HG02870 (cell line): ENCODE results near the gene RPL29.

ENCODE experiments used
- ATAC-seq: cut with Tn5 transposase; IDR thresholded peaks from one replicate; pipeline ENCODE4 v1.9.1; 2021; ENCODE audit warnings: mild to moderate bottlenecking, moderate library complexity; ENCODE audit not compliant: unreplicated experiment

RPL29 gene

GRCh38 chr3:52026041-52026440, 30.3 kb upstream of the RPL29 start:
- ATAC-seq = no peak

- ATAC-seq = no peak
Observed at GRCh38 chr3:52025453-52025852, 29.8 kb upstream of the RPL29 start.

GRCh38 chr3:52024765-52025452, 29.2 kb upstream of the RPL29 start:
- ATAC-seq = no peak

DNA sequence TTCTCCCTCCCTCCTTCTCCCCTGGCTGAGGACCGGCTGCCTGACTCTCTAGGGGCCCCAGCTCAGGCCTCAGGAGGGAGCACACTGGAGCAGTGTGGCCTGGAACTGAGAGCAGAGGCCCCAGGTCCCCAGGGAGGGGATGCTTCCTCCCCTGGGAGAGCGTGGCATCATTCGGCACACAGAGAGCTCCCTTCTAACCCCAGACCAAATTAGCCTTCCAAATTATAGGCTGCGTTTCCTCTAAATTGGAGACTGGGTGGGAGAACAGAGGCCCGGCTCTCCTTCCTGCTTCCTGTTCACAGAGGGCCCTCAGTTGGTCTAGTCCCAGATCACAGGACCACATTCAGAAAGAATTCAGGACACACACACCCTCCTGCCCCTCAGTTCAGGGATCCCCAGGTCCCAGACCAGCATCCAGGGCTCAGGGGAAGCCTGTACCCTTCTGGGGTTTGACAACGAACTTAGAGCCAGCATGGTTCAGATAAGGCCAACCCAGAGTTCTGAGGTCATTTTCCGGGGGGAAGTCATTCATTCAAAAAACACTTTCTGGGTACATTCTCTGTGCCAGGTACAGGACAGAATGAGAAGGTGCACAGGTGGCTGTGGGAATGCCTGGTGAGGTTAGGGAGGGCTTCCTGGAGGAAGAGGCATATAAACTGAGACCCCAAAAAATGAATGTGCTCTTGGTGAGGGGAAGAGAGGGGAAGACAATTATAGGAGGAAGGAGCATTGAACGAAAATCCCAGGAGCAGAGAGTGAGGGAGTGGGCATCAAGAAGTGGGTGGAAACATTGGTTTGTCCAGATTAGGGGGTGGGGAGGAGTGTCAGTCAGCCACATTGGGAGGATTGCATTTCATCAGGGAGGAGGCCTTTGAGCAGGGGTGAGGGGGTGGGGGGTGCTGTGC, 28.4 kb upstream of the RPL29 start:
- no peak for ATAC-seq

GRCh38 chr3:52023101-52023770, 27.5 kb upstream of the RPL29 start:
- ATAC-seq = no peak

DNA sequence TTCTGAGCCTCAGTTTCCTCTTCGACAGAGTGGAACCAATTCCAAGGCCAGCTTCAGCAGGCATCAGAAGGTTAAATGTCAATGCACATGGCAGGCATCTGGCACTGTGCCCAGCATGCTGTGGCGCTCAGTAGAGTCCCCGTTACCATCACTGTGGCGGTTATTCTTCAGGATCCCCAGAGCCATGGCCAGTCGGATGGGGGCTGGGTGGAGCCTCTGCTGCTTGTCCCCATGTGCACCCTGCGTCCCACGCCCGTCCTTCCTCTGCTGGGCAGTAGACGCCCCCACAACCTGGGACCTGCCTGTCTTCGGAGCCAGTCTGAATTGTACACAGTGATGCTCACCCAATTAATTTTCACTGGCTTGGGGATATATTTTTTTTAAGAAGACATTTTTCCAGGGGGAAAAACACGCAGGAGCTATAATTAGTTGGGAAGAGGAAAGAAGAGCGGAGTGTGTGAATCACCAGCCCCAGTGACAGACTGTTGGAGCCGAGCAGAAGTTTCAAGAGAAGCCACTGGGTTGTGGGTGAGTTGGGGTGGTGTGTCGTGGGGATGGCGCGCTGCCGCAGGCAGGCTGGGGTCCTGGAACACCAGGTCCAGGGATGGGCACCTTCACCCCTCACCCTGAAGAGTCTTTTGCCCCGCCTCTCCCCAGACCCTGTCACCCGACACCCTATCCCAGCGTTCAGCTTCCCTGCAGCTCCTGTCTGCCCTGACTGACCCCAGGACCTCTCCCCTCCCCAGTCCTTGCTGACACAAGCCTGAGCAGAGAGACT, 26.8 kb upstream of the RPL29 start:
- ATAC-seq = no peak

DNA sequence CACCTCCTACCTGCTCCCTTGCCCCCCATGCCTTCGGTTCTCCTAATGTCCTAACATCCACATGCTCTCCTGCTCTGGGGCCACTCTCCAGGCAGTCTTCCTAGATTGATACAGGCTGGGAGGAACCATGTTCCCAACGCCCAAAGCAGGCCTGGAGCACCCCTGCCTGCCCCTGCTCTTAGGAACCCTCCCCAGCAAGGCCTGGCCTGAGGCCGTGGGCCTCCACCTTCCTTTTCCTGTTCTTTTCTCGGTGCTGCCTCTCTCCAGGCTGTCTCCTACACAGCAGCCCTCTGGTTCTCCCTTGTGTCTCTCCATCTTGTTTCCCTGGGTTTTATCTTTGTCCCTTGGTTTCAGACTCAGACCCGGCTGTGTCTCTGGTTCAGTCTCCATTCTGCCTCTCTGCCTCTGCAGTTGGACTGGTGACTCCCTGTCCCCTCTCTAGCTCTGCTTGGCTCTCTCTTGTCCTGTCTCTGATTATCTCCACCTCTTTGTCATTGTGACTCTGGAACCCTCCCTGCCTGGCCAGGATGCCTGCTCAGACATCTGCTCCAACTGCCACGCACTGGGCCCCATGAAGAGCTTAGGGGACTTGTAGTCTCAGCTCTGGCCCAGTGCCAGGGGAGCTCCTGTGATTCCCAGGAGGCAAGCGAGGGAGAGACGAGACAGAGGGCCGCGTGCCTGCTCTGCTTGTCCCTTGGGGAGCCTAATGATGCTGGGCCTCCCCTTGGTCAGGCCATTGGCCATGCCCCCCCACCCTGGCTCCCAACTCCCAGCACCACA, 26.0 kb upstream of the RPL29 start:
- ATAC-seq = no peak

GRCh38 chr3:52020796-52021195, 25.1 kb upstream of the RPL29 start:
- ATAC-seq = no peak

DNA sequence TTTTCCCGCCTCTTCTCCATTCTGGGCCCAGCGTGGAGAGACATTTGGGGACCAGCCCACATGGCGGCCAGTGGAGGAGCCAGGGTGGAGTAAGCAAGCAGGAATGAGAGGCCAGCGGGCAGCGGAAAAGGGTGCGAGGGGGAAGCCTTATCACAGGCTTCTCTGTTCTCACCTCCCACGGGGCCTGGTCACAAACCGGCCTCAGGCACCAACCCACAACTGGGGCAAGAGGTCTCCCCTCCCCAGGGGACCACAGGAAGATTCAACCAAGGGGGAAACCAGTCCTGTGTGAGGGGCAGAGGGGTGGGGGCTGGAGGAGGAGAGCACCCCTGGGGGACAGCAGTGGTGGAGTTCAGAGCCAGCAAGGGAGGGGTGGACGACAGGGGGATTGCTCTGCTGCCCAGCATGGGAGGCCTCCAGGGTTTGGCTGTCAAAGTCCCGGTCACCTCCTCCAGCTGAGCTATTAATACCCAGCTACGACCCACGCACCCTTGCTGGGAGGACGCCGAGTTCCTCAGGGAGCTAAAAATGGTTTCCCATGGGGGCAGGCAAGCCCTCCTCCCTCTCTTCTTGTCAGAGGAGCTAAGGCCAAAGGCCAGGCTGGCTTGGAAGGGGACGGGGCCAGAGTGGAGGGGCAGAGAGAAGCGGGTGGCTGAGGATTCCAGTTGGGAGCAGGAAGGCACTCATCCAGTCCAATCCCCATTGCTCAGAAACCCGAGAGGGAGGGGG, 23.8 kb upstream of the RPL29 start:
- ATAC-seq = no peak

- no peak for ATAC-seq
Observed at GRCh38 chr3:52018319-52019000, 22.8 kb upstream of the RPL29 start.

- ATAC-seq = no peak
Observed at GRCh38 chr3:52017586-52017985, 21.9 kb upstream of the RPL29 start.

- no peak for ATAC-seq
Observed at GRCh38 chr3:52015438-52016228, 19.9 kb upstream of the RPL29 start.

DNA sequence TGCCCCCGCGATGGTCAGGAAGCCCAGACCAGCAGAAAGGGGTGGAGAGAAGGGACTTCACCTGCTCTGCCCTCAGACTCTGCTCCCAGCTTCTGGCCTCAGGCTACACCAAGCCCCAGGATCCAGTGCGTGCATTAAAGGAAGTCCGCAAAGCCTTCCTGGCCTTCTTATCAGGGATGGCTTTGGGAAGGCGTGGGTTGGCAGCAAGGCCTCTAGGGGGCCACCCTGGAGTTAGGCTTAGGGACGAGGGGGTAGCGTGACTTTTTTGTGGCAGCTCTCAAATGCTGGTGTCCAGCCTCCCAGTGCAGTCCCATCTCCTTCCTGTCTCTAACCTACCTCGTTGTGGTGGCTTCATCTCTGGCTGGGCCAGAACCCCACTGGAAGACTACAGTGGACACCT, 18.9 kb upstream of the RPL29 start:
- no peak for ATAC-seq

- no peak for ATAC-seq
Observed at GRCh38 chr3:52013802-52014598, 18.3 kb upstream of the RPL29 start.

DNA sequence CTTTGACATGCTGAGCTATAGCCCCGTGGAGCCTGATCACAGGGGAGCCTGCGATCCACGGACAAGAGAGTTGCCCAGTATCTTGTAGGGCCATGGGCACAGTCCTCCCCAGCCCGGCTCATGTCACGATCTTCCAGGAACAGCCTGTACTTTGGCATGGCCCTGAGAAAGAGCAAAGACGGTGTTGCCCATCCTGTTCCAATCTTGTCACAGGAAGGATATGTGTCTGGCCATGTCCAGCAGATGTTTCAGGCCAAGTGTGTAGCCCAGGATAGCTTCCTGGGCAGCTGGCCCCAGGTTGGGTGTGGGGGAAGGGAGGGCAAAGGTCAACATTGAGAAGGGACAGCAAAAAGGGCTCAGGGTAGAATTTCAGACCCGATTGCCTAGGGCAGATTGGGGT, 17.0 kb upstream of the RPL29 start:
- ATAC-seq = no peak

GRCh38 chr3:52010431-52010830, 14.7 kb upstream of the RPL29 start:
- ATAC-seq = no peak

GRCh38 chr3:52007291-52007690, 11.6 kb upstream of the RPL29 start:
- no peak for ATAC-seq

DNA sequence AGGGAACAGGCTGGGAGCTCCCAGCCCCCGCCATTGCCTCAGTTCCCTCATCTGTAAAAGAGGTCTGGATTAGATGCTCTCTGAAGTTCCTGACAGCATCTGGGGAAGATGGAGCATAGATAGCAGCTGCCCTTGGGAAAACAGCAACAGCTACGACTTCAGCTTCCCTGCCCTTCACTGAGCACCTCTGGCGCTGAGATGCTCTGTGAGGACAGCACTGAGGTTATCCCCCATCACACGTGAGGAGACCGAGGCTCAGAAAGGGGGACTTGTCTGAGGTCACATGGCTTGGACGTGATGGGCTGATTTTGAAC, 11.1 kb upstream of the RPL29 start:
- ATAC-seq = no peak
